SK-N-MC (cell line): ENCODE data around the gene RBM47.

Experiments
- FOXP2 ChIP-seq: optimal IDR thresholded peaks from 2 replicates; pipeline ENCODE3; 2011; ENCODE audit warnings: mild to moderate bottlenecking, moderate library complexity; ENCODE audit not compliant: insufficient read depth; ENCODE audit errors: extremely low read length, control extremely low read depth
- POLR2AphosphoS5 ChIP-seq: IDR thresholded peaks from 2 replicates; pipeline ENCODE4 v1.6.1; 2012; ENCODE audit warnings: mild to moderate bottlenecking, low read depth, low read length, borderline replicate concordance

DNA sequence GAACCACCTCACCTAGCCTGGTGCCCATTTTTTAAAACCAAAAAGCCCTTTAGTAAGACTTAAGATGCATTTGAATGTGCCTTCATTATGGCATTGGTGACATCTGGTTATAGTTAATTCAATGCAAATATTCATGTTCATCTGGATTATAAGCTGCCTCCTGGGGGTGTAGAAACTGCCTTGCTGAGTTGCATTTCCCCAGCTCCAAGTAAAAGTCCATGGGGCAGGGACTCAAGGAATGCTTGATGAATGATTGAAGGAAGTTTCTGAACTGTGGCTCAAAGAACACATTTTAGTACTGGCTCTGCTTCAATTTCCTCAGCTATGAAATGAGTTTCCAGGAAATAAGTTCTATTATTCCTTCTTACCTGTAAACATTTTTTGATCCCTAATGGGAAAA, 18.5 kb upstream of the RBM47 start:
- TF ChIP-seq POLR2AphosphoS5 = no peak
- TF ChIP-seq FOXP2 = peak; percentile 33
